Sigmoid colon (tissue), 4 donors: ENCODE results near the gene KDM6A.

Source experiments
- EP300 ChIP-seq, 4 donors: sonication (generic); formaldehyde crosslinking; IDR thresholded peaks; one replicate each; pipeline ENCODE4 v1.6.1; 2017; ENCODE audit warnings: antibody characterized with exemption in 4 of 4
- POLR2A ChIP-seq, 2 donors: fragments of 450-650 bp; IDR thresholded peaks; one replicate each; pipeline ENCODE4 v1.6.1; 2016; ENCODE audit warnings: antibody characterized with exemption in 2 of 2, mild to moderate bottlenecking in 2 of 2, moderate library complexity in 2 of 2
- POLR2AphosphoS5 ChIP-seq, 4 donors: sonication (generic); formaldehyde crosslinking; IDR thresholded peaks; one replicate each; pipeline ENCODE4 v1.6.1; 2017; ENCODE audit warnings: antibody characterized with exemption in 4 of 4
- TF ChIP-seq, protein P1 (sequence below), 4 experiments: fragments of 450-650 bp in 3 of 4; fragments of 200-600 bp in 1 of 4; IDR thresholded peaks; one replicate each; pipeline ENCODE4 v1.5.1; 2016 to 2019; ENCODE audit warnings: antibody characterized with exemption in 4 of 4, mild to moderate bottlenecking in 3 of 4, moderate library complexity in 2 of 4

DNA sequence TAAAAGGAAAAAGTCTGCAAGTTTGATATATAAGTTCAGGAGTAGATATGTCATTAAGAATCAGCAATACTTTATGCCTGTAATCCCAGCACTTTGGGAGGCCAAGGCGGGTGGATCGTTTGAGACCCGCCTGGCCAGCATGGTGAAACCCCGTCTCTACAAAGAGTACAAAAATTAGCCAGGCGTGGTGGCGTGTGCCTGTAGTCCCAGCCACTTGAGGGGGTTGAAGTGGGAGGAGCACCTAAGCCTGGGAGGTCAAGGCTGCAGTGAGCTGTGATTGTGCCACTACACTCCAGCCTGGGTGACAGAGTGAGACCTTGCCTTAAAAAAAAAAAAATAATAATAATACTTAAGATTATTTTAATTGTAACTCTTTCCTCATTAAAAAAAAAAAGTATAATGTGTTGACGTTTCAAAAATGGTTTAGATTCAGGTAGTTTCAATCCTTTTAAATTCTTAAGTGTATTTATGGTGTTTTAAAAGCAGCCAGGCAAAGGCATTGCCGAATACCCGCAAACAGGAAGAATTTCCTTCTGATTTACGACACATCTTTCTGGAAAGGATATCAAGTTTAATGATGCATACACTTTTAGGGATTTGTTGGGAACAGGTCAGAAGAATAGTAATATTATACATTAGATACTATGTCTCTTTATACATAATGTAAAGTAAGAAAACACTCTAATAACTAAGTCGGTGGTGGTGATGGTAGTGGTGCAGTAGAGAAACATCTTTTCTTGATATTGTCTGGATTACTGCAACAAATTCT is 80.9 kb downstream of the KDM6A start:
- TF ChIP-seq, protein P1, sequence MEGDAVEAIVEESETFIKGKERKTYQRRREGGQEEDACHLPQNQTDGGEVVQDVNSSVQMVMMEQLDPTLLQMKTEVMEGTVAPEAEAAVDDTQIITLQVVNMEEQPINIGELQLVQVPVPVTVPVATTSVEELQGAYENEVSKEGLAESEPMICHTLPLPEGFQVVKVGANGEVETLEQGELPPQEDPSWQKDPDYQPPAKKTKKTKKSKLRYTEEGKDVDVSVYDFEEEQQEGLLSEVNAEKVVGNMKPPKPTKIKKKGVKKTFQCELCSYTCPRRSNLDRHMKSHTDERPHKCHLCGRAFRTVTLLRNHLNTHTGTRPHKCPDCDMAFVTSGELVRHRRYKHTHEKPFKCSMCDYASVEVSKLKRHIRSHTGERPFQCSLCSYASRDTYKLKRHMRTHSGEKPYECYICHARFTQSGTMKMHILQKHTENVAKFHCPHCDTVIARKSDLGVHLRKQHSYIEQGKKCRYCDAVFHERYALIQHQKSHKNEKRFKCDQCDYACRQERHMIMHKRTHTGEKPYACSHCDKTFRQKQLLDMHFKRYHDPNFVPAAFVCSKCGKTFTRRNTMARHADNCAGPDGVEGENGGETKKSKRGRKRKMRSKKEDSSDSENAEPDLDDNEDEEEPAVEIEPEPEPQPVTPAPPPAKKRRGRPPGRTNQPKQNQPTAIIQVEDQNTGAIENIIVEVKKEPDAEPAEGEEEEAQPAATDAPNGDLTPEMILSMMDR (IDR thresholded peaks at IDR 0.05): no peak
- no peak for TF ChIP-seq EP300 (IDR thresholded peaks at IDR 0.05)
- TF ChIP-seq POLR2AphosphoS5 (IDR thresholded peaks at IDR 0.05): no peak
- TF ChIP-seq POLR2A (IDR thresholded peaks at IDR 0.05): no peak
